HL-60 (cell line): ENCODE data around the gene NDUFAF7.

ENCODE experiments used
- DNase-seq, 2 experiments: peaks; one replicate each; pipeline ENCODE4 v3.0.0-alpha.2; 2010 to 2020; ENCODE audit warnings: low read depth in 1 of 2, low spot score in 1 of 2
- H3K27ac ChIP-seq: fragments of 250-450 bp; sonication (Bioruptor Pico); replicated peaks from 2 replicates; pipeline ENCODE4 v1.5.1; 2020; ENCODE audit warnings: mild to moderate bottlenecking, moderate library complexity
- H3K27me3 ChIP-seq: fragments of 250-450 bp; sonication (Bioruptor Pico); 2 replicates; pipeline ENCODE4 v1.5.1; 2021; ENCODE audit warnings: mild to moderate bottlenecking, moderate library complexity; ENCODE audit not compliant: insufficient read depth, poor library complexity, severe bottlenecking
- H3K4me3 ChIP-seq: replicated peaks from 2 replicates; pipeline ENCODE4 v1.5.1; 2011; ENCODE audit warnings: mild to moderate bottlenecking, control low read depth, low read length; ENCODE audit not compliant: insufficient read depth
- GABPA ChIP-seq: IDR thresholded peaks from 2 replicates; pipeline ENCODE4 v1.6.1; 2012; ENCODE audit warnings: low read depth
- POLR2AphosphoS5 ChIP-seq: IDR thresholded peaks from 2 replicates; pipeline ENCODE4 v1.6.1; 2012; ENCODE audit warnings: low read depth
- SPI1 ChIP-seq: IDR thresholded peaks from 2 replicates; pipeline ENCODE4 v1.6.1; 2012; ENCODE audit warnings: low read depth, mild to moderate bottlenecking, borderline replicate concordance
- TF ChIP-seq, protein P1 (sequence below): IDR thresholded peaks from one replicate; pipeline ENCODE4 v1.5.1; 2011; ENCODE audit warnings: low read length, control low read depth, inconsistent platforms; ENCODE audit not compliant: insufficient read depth
- TF ChIP-seq, protein P2 (sequence below): IDR thresholded peaks from 2 replicates; pipeline ENCODE4 v1.6.1; 2012; ENCODE audit warnings: low read depth; ENCODE audit not compliant: insufficient replicate concordance

Gene NDUFAF7

DNA sequence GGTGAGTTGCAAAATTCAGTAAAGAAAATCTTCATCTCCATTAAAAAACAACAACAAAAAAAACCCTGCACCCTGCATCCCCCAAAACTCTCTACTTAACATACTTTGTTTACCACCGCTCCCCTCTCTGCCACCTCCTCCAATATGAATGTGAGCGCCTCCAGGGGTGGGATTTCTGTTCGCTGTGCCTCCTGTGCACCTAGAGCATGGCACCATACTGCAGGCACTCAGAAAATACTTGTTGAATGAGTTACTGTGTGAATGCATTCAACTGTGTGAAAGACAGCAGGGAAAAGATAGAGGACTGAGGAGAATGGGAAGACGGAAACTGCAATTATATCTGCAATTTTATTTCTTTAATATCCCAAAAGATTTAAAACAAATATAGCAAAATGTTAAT, 4.6 kb upstream of the NDUFAF7 start:
- H3K27ac ChIP-seq = no peak overlapping the region
- DNase-seq = no peak
- TF ChIP-seq, protein P1, sequence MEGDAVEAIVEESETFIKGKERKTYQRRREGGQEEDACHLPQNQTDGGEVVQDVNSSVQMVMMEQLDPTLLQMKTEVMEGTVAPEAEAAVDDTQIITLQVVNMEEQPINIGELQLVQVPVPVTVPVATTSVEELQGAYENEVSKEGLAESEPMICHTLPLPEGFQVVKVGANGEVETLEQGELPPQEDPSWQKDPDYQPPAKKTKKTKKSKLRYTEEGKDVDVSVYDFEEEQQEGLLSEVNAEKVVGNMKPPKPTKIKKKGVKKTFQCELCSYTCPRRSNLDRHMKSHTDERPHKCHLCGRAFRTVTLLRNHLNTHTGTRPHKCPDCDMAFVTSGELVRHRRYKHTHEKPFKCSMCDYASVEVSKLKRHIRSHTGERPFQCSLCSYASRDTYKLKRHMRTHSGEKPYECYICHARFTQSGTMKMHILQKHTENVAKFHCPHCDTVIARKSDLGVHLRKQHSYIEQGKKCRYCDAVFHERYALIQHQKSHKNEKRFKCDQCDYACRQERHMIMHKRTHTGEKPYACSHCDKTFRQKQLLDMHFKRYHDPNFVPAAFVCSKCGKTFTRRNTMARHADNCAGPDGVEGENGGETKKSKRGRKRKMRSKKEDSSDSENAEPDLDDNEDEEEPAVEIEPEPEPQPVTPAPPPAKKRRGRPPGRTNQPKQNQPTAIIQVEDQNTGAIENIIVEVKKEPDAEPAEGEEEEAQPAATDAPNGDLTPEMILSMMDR = no peak
- TF ChIP-seq SPI1 = no peak
- H3K27me3 ChIP-seq = no peaks in the 10 kb centered on the region
- no peak overlapping the region for H3K4me3 ChIP-seq

DNA sequence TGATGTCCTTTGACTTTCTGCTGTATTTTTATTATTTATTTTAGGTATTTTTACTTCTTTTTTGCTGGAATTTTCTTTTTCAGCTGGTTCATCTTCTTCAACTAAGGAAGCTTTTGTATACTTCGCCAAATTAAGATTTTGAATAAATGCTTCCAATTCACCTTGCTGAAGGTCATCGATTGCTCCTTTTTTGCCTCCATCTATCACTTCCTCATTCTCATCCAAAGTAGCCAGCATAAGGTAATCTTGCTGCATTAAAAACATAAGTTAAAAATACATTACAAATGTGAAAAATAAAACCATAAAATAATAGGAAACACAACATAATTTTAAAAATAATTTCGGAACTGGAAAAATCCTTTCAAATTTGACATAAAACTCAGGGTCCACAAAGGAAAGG, 2.7 kb upstream of the NDUFAF7 start:
- TF ChIP-seq SPI1 = peak; percentile 85
- TF ChIP-seq, protein P1 = no peak
- Histone ChIP-seq H3K27ac (no peak overlapping the region), H3K27me3 (no peaks in the 10 kb centered on the region), H3K4me3 (no peak overlapping the region)
- no peak for DNase-seq

- no peak for DNase-seq
- TF ChIP-seq, protein P1 = no peak
- TF ChIP-seq POLR2AphosphoS5 = no peak
- TF ChIP-seq, protein P2, sequence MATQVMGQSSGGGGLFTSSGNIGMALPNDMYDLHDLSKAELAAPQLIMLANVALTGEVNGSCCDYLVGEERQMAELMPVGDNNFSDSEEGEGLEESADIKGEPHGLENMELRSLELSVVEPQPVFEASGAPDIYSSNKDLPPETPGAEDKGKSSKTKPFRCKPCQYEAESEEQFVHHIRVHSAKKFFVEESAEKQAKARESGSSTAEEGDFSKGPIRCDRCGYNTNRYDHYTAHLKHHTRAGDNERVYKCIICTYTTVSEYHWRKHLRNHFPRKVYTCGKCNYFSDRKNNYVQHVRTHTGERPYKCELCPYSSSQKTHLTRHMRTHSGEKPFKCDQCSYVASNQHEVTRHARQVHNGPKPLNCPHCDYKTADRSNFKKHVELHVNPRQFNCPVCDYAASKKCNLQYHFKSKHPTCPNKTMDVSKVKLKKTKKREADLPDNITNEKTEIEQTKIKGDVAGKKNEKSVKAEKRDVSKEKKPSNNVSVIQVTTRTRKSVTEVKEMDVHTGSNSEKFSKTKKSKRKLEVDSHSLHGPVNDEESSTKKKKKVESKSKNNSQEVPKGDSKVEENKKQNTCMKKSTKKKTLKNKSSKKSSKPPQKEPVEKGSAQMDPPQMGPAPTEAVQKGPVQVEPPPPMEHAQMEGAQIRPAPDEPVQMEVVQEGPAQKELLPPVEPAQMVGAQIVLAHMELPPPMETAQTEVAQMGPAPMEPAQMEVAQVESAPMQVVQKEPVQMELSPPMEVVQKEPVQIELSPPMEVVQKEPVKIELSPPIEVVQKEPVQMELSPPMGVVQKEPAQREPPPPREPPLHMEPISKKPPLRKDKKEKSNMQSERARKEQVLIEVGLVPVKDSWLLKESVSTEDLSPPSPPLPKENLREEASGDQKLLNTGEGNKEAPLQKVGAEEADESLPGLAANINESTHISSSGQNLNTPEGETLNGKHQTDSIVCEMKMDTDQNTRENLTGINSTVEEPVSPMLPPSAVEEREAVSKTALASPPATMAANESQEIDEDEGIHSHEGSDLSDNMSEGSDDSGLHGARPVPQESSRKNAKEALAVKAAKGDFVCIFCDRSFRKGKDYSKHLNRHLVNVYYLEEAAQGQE = no peak
- TF ChIP-seq GABPA = no peak
- no peak for TF ChIP-seq SPI1
- peak overlapping the region; percentile 86 for H3K27ac ChIP-seq
Observed at GRCh38 chr2:37230581-37230980, 877 bp upstream of the NDUFAF7 start.

GRCh38 chr2:37232131-37232933, 874 bp downstream of the NDUFAF7 start:
- DNase-seq = peak in 1 of 2 experiments; percentile 7
- TF ChIP-seq GABPA = no peak
- TF ChIP-seq POLR2AphosphoS5 = no peak
- no peak for TF ChIP-seq SPI1
- TF ChIP-seq, protein P2 = no peak
- TF ChIP-seq, protein P1 = no peak

More at GRCh38 chr2:37230581-37230980, 877 bp upstream of the NDUFAF7 start:
- Histone ChIP-seq H3K27me3 (no peaks in the 10 kb centered on the region), H3K4me3 (peak overlapping the region; percentile 86)

More at GRCh38 chr2:37232131-37232933, 874 bp downstream of the NDUFAF7 start:
- H3K27ac ChIP-seq = peak overlapping the region; percentile 86
- H3K4me3 ChIP-seq = peak overlapping the region; percentile 86
- no peaks in the 10 kb centered on the region for H3K27me3 ChIP-seq
